H9 (cell line): ENCODE results near the gene HP. TPM values are rescaled to one million over a fixed set of nuclear protein-coding genes. Genes with fewer than 3 reads are reported as not detected.

Experiments
- DNase-seq: peaks from one replicate; pipeline ENCODE4 v3.0.0-alpha.2; 2017
- H2AFZ ChIP-seq: one replicate; pipeline ENCODE4 v1.6.1; 2013; ENCODE audit warnings: mild to moderate bottlenecking, low read length, control low read depth, moderate library complexity
- H2AK5ac ChIP-seq: 2 replicates; pipeline ENCODE4 v1.6.1; 2013; ENCODE audit warnings: low read length, control low read depth, mixed read lengths; ENCODE audit not compliant: insufficient read length
- H2BK120ac ChIP-seq: one replicate; pipeline ENCODE4 v1.6.1; 2013; ENCODE audit warnings: low read depth, mild to moderate bottlenecking, low read length, control low read depth, inconsistent platforms; ENCODE audit not compliant: poor library complexity, severe bottlenecking
- H2BK12ac ChIP-seq: 2 replicates; pipeline ENCODE4 v1.6.1; 2013; ENCODE audit warnings: low read length, control low read depth, mixed read lengths, low read depth; ENCODE audit not compliant: insufficient read length
- H2BK15ac ChIP-seq: 2 replicates; pipeline ENCODE4 v1.6.1; 2013; ENCODE audit warnings: low read depth, low read length, control low read depth
- H2BK20ac ChIP-seq: one replicate; pipeline ENCODE4 v1.6.1; 2013; ENCODE audit warnings: low read depth, mild to moderate bottlenecking, low read length, control low read depth, inconsistent platforms; ENCODE audit not compliant: poor library complexity, severe bottlenecking
- H2BK5ac ChIP-seq: 2 replicates; pipeline ENCODE4 v1.6.1; 2013; ENCODE audit warnings: low read length, control low read depth, mixed read lengths; ENCODE audit not compliant: insufficient read length
- H3K14ac ChIP-seq: 2 replicates; pipeline ENCODE4 v1.6.1; 2013; ENCODE audit warnings: low read length, control low read depth; ENCODE audit not compliant: insufficient read depth
- H3K18ac ChIP-seq: 2 replicates; pipeline ENCODE4 v1.6.1; 2013; ENCODE audit warnings: low read depth, mild to moderate bottlenecking, mixed read lengths, low read length, control low read depth; ENCODE audit not compliant: insufficient read length
- H3K23ac ChIP-seq: 2 replicates; pipeline ENCODE4 v1.6.1; 2013; ENCODE audit warnings: low read length, control low read depth, mixed read lengths, low read depth; ENCODE audit not compliant: insufficient read length
- H3K23me2 ChIP-seq: 2 replicates; pipeline ENCODE4 v1.6.1; 2013; ENCODE audit warnings: low read depth, mild to moderate bottlenecking, mixed read lengths, low read length, control low read depth; ENCODE audit not compliant: insufficient read length, poor library complexity, severe bottlenecking
- H3K27ac ChIP-seq: 2 replicates; pipeline ENCODE4 v1.5.1; 2013; ENCODE audit warnings: low read length, control low read depth, mixed read lengths, low read depth; ENCODE audit not compliant: insufficient read length
- H3K27me3 ChIP-seq: 2 replicates; pipeline ENCODE4 v1.6.1; 2013; ENCODE audit warnings: low read length, control low read depth, inconsistent platforms; ENCODE audit not compliant: insufficient read depth
- H3K4ac ChIP-seq: 2 replicates; pipeline ENCODE4 v1.6.1; 2013; ENCODE audit warnings: low read depth, mild to moderate bottlenecking, control low read depth, inconsistent platforms, low read length, moderate library complexity
- H3K4me1 ChIP-seq: 2 replicates; pipeline ENCODE4 v1.6.1; 2013; ENCODE audit warnings: low read length, control low read depth, inconsistent platforms; ENCODE audit not compliant: insufficient read depth
- H3K4me2 ChIP-seq: 2 replicates; pipeline ENCODE4 v1.6.1; 2013; ENCODE audit warnings: low read length, control low read depth, mixed read lengths; ENCODE audit not compliant: insufficient read length, insufficient read depth
- H3K56ac ChIP-seq: 2 replicates; pipeline ENCODE4 v1.6.1; 2013; ENCODE audit warnings: low read depth, mild to moderate bottlenecking, mixed read lengths, low read length, control low read depth; ENCODE audit not compliant: insufficient read length
- H3K79me1 ChIP-seq: 2 replicates; pipeline ENCODE4 v1.6.1; 2013; ENCODE audit warnings: low read depth, mild to moderate bottlenecking, moderate library complexity, low read length, control low read depth, inconsistent platforms; ENCODE audit not compliant: insufficient read depth, poor library complexity, severe bottlenecking
- H3K79me2 ChIP-seq: 2 replicates; pipeline ENCODE4 v1.6.1; 2013; ENCODE audit warnings: low read length, control low read depth, inconsistent platforms; ENCODE audit not compliant: insufficient read depth
- H3K9ac ChIP-seq: 2 replicates; pipeline ENCODE4 v1.6.1; 2013; ENCODE audit warnings: low read length, control low read depth, mixed read lengths; ENCODE audit not compliant: insufficient read length; ENCODE audit errors: extremely low read depth
- H3K9me3 ChIP-seq: one replicate; pipeline ENCODE4 v1.6.1; 2013; ENCODE audit warnings: low read depth, low read length, inconsistent platforms; ENCODE audit not compliant: control insufficient read depth
- H3T11ph ChIP-seq: one replicate; pipeline ENCODE4 v1.6.1; 2013; ENCODE audit warnings: mild to moderate bottlenecking, low read length, control low read depth, inconsistent platforms
- H4K20me1 ChIP-seq: one replicate; pipeline ENCODE4 v1.6.1; 2013; ENCODE audit not compliant: control insufficient read depth, insufficient read length, insufficient read depth
- H4K5ac ChIP-seq: 2 replicates; pipeline ENCODE4 v1.6.1; 2013; ENCODE audit warnings: low read depth, mild to moderate bottlenecking, mixed read lengths, low read length, control low read depth; ENCODE audit not compliant: insufficient read length
- H4K8ac ChIP-seq: replicated peaks from 2 replicates; pipeline ENCODE4 v1.6.1; 2013; ENCODE audit warnings: low read length, control low read depth, mixed read lengths, low read depth; ENCODE audit not compliant: insufficient read length
- H4K91ac ChIP-seq: 2 replicates; pipeline ENCODE4 v1.6.1; 2013; ENCODE audit warnings: low read depth, mild to moderate bottlenecking, moderate library complexity, mixed read lengths, low read length, control low read depth; ENCODE audit not compliant: insufficient read length
- H3K27ac Mint-ChIP-seq, 3 experiments: 2 replicates in 2 of 3; 3 replicates in 1 of 3; pipeline ENCODE4 v1.8.0; 2020 to 2021; ENCODE audit warnings: mixed read lengths in 3 of 3, mild to moderate bottlenecking in 1 of 3, moderate library complexity in 1 of 3
- H3K27me3 Mint-ChIP-seq: 2 replicates; pipeline ENCODE4 v1.8.0; 2021; ENCODE audit warnings: low read depth, mild to moderate bottlenecking, moderate library complexity, mixed read lengths
- H3K36me3 Mint-ChIP-seq, 3 experiments: 2 replicates in 2 of 3; 3 replicates in 1 of 3; pipeline ENCODE4 v1.8.0; 2020 to 2021; ENCODE audit warnings: low read depth in 3 of 3, mixed read lengths in 3 of 3; ENCODE audit not compliant: insufficient read depth in 1 of 3
- H3K4me1 Mint-ChIP-seq, 2 experiments: 2 replicates each; pipeline ENCODE4 v1.8.0; 2020; ENCODE audit warnings: mixed read lengths in 2 of 2
- H3K4me3 Mint-ChIP-seq, 2 experiments: 2 replicates in 1 of 2; 3 replicates in 1 of 2; pipeline ENCODE4 v1.8.0; 2020 to 2021; ENCODE audit warnings: mild to moderate bottlenecking in 2 of 2, mixed read lengths in 2 of 2, moderate library complexity in 1 of 2
- H3K9me3 Mint-ChIP-seq, 2 experiments: 2 replicates in 1 of 2; 3 replicates in 1 of 2; pipeline ENCODE4 v1.8.0; 2020; ENCODE audit warnings: mild to moderate bottlenecking in 2 of 2, mixed read lengths in 2 of 2, moderate library complexity in 1 of 2
- CTCF ChIP-seq: fragments of 200-600 bp; sonication (generic); conservative IDR thresholded peaks from 3 replicates; pipeline ENCODE4 v1.8.0; 2021; ENCODE audit warnings: antibody characterized with exemption, mild to moderate bottlenecking
- WGBS: extraction: QIAGEN DNeasy Blood & Tissue Kit; methylation state at CpG from one replicate; pipeline ENCODE4 v1.1.7; 2013; ENCODE audit warnings: missing lambda C conversion rate, low lambda C conversion rate, mixed read lengths; ENCODE audit not compliant: insufficient read length; ENCODE audit errors: extremely low coverage; 5-methylcytosine and 5-hydroxymethylcytosine counted together
- total RNA-seq: library from RNA; stranded (reverse); gene quantifications from 2 replicates; pipeline ENCODE4 v1.2.1, GENCODE V29; 2021

HP gene
- total RNA-seq, 1 experiment from 2014 or later: not detected

GRCh38 chr16:72105978-72106377, 51.7 kb downstream of the HP start:
- Histone ChIP-seq H3K9ac (no peak overlapping the region), H4K5ac (no peak overlapping the region), H3K27me3 (no peaks in the 10 kb centered on the region), H3K79me2 (no peaks in the 10 kb centered on the region), H3K23me2 (no peaks in the 10 kb centered on the region), H3K18ac (no peak overlapping the region), H4K20me1 (no peaks in the 10 kb centered on the region), H3T11ph (no peak overlapping the region), H3K27ac (no peak overlapping the region), H2AFZ (no peak overlapping the region), H3K4me2 (no peak overlapping the region), H3K23ac (no peak overlapping the region), H3K14ac (no peak overlapping the region), H3K4me1 (no peaks in the 10 kb centered on the region), H3K79me1 (no peaks in the 10 kb centered on the region), H2BK5ac (no peak overlapping the region), H2BK12ac (no peak overlapping the region), H2BK20ac (no peak overlapping the region), H2AK5ac (no peak overlapping the region), H2BK15ac (no peak overlapping the region), H4K91ac (no peak overlapping the region), H4K8ac (no peak overlapping the region), H3K9me3 (no peaks in the 10 kb centered on the region), H3K56ac (no peak overlapping the region), H3K4ac (no peak overlapping the region), H2BK120ac (no peak overlapping the region)
- TF ChIP-seq CTCF: no peak
- no peaks in the 10 kb centered on the region; the same call in 1 of the 2 replicates for H3K27me3 Mint-ChIP-seq
- no peaks in the 10 kb centered on the region for H3K4me1 Mint-ChIP-seq
- DNase-seq: no peak
- WGBS: no CpG with 5 or more reads among the region's 12 CpGs
- H3K4me3 Mint-ChIP-seq: no peak overlapping the region; a peak in 1 of 5 replicates
- H3K9me3 Mint-ChIP-seq: no peaks in the 10 kb centered on the region
- H3K27ac Mint-ChIP-seq: no peak overlapping the region
- peaks cover 61 to 100% (median 99%) of the 10 kb centered on the region in 3 experiments for H3K36me3 Mint-ChIP-seq
